ENCODE results near the gene EAF1.

DNA sequence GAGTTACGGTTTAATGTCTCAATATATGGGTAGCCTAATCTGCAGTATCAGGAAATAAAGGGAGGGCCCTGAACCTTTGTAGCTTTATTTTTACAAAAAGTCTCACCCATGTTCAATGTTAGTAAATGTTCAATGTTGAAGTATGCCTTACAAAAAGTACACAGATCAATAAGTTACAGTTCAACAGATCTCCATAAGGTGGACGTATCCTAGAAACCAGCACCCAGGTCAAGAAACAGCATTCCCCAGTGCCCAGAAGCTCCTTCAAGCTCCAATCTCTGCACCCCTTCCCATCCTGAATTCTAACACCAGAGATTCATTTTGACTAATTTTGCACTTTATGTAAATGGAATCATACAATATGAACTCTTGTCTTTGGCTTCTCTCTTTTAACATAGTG, 62.8 kb downstream of the EAF1 start:
- TF ChIP-seq, protein P1, sequence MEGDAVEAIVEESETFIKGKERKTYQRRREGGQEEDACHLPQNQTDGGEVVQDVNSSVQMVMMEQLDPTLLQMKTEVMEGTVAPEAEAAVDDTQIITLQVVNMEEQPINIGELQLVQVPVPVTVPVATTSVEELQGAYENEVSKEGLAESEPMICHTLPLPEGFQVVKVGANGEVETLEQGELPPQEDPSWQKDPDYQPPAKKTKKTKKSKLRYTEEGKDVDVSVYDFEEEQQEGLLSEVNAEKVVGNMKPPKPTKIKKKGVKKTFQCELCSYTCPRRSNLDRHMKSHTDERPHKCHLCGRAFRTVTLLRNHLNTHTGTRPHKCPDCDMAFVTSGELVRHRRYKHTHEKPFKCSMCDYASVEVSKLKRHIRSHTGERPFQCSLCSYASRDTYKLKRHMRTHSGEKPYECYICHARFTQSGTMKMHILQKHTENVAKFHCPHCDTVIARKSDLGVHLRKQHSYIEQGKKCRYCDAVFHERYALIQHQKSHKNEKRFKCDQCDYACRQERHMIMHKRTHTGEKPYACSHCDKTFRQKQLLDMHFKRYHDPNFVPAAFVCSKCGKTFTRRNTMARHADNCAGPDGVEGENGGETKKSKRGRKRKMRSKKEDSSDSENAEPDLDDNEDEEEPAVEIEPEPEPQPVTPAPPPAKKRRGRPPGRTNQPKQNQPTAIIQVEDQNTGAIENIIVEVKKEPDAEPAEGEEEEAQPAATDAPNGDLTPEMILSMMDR (IDR thresholded peaks at IDR 0.05), result no peak
- no peak for TF ChIP-seq POLR2A (IDR thresholded peaks at IDR 0.05)
